Ovary (tissue), 9 donors: ENCODE measurements around the gene ATP13A2. TPM values are rescaled to one million over a fixed set of nuclear protein-coding genes. Genes with fewer than 3 reads are reported as not detected.
"Not testable (repeated sequence)": the region's sequence is repeated elsewhere in the genome, so short reads cannot be mapped to it uniquely, and the experiment has no call there.

Source experiments
- DNase-seq, 5 donors: peaks; one replicate each; pipeline ENCODE4 v3.0.0-alpha.2; 2019 to 2020
- H3K27ac ChIP-seq, 2 donors: fragments of 200-600 bp; one replicate each; pipeline versions ENCODE4 v1.5.1 to v1.8.0; 2019 to 2022
- H3K27me3 ChIP-seq: fragments of 200-600 bp; one replicate; pipeline ENCODE4 v1.8.0; 2022
- H3K36me3 ChIP-seq: fragments of 200-600 bp; sonication (generic); one replicate; pipeline ENCODE4 v1.5.1; 2019
- H3K4me1 ChIP-seq: one replicate; pipeline ENCODE4 v1.8.1; 2013; ENCODE audit warnings: mild to moderate bottlenecking, moderate library complexity; ENCODE audit not compliant: insufficient read depth
- H3K4me3 ChIP-seq: fragments of 200-600 bp; sonication (generic); one replicate; pipeline ENCODE4 v1.5.1; 2017
- H3K9me3 ChIP-seq, 2 donors: fragments of 200-600 bp in 1 of 2; sonication (generic) in 1 of 2; one replicate each; pipeline versions ENCODE4 v1.5.1 to v1.8.1; 2013 to 2019; ENCODE audit warnings: mild to moderate bottlenecking in 1 of 2, moderate library complexity in 1 of 2
- EP300 ChIP-seq: sonication (generic); formaldehyde crosslinking; IDR thresholded peaks from one replicate; pipeline ENCODE4 v1.6.1; 2017; ENCODE audit warnings: antibody characterized with exemption
- POLR2A ChIP-seq: fragments of 450-650 bp; IDR thresholded peaks from one replicate; pipeline ENCODE4 v1.6.1; 2017; ENCODE audit warnings: antibody characterized with exemption, mild to moderate bottlenecking, moderate library complexity
- WGBS, 3 donors: extraction: QIAGEN DNeasy Blood & Tissue Kit in 1 of 3; methylation state at CpG; one replicate each; pipeline versions ENCODE4 v1.1.5 to v1.1.7; 2013 to 2017; 5-methylcytosine and 5-hydroxymethylcytosine counted together
- intact Hi-C, 4 donors: fragments of 100-400 bp; cut with DNase I; formaldehyde crosslinking; loops; one replicate each; pipeline versions ENCODE4 v1.11.0 to v1.15.1; 2022 to 2023
- polyA plus RNA-seq, 2 donors: library from polyadenylated mRNA; stranded (reverse); fragments of 200-250 nt in 1 of 2; fragments of 350-450 nt in 1 of 2; fragmentation: Illumina TruSeq in 1 of 2; extraction: RNeasy Lipid Tissue Mini Kit (QIAGEN cat#74804) in 1 of 2; gene quantifications; one replicate each; pipeline ENCODE4 v1.2.3, GENCODE V29; 2013 to 2014
- total RNA-seq, 7 donors: library from RNA; depleted of rRNA in 2 of 7; stranded (reverse); fragments of >200 nt in 2 of 7; fragmentation: NEBNext Ultra II Directional in 3 of 7; extraction: Animal tissue kit (Norgen Biotek cat#: 25700) in 3 of 7; gene quantifications; one replicate each; pipeline versions ENCODE4 v1.1.0 to v1.2.4, GENCODE V29; 2016 to 2023
- TF ChIP-seq, protein P1 (sequence below), 3 donors: fragments of 450-650 bp in 2 of 3; fragments of 200-600 bp in 1 of 3; IDR thresholded peaks; one replicate each; pipeline versions ENCODE4 v1.5.1 to v1.8.0; 2016 to 2022; ENCODE audit warnings: antibody characterized with exemption in 3 of 3, mild to moderate bottlenecking in 1 of 3
- donor health status: DM: no; HTN: no; CAD: no; lungs with moderate emphysema.
- donor health status: DM: no; HTN: no; CAD: no.
- donor health status: Bipolar disorder and iron deficiency.
- donor health status: DM: yes; HTN: yes; CAD: no.
- donor health status: DM: no; HTN: no; CAD: no.
- donor health status: DM: yes; HTN: yes; CAD: no.

ATP13A2 gene
- total and polyA plus RNA-seq, 9 donors, result 8.8 to 24.1 (median 18.7) TPM

DNA sequence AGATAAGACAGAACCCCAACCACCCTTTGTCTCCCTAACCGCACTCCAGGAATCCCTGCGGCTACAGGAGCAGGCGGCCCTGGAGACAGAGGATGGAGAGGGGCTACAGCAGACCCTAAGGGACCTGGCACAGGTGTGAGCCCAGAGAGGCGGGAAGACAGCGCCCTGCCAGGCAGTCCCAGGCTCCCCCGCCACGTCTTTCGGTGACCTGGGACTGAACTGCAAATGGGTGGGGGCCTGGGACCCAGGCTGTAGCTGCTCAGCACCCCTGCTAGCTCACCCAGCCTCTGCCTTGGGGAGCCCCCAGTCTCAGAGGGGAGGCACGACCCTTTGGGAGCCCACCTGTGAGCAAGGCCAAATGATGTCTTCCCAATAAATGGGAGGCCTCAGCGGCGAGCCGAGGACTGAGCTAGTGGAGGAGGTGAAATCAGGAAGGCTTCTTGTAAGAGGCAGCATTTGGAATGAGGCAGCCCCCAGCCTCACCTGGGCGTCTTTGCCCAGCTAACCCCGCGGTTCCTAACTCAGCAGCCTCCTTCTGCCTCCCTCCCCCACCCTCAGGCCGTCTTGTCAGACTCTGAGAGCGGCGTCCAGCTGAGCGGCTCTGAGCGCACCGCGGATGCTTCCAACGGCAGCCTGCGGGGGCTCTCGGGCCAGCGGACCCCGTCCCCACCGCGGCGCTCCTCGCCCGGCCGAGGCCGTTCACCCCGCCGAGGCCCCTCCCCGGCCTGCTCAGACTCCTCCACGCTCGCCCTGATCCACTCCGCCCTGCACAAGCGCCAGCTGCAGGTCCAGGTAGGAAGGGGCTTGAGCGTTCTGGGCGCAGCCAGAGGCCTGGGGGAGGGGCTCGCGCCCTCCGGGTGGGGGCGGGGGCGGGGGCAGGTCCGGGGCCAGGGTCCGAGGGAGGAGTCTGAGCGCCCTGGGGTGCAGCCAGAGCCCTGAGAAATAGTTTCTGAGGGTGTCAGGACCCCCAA, 73.1 kb downstream of the ATP13A2 start:
- no peak overlapping the region for H3K4me3 ChIP-seq
- TF ChIP-seq, protein P1, sequence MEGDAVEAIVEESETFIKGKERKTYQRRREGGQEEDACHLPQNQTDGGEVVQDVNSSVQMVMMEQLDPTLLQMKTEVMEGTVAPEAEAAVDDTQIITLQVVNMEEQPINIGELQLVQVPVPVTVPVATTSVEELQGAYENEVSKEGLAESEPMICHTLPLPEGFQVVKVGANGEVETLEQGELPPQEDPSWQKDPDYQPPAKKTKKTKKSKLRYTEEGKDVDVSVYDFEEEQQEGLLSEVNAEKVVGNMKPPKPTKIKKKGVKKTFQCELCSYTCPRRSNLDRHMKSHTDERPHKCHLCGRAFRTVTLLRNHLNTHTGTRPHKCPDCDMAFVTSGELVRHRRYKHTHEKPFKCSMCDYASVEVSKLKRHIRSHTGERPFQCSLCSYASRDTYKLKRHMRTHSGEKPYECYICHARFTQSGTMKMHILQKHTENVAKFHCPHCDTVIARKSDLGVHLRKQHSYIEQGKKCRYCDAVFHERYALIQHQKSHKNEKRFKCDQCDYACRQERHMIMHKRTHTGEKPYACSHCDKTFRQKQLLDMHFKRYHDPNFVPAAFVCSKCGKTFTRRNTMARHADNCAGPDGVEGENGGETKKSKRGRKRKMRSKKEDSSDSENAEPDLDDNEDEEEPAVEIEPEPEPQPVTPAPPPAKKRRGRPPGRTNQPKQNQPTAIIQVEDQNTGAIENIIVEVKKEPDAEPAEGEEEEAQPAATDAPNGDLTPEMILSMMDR (IDR thresholded peaks at IDR 0.05), result no peak
- TF ChIP-seq EP300 (no peak), POLR2A (no peak)
- no peaks in the 10 kb centered on the region for H3K9me3 ChIP-seq
- 29 to 62% (median 34%) methylated on average over 46 to 51 of the region's 51 CpGs for WGBS, 3 donors
- H3K36me3 ChIP-seq, result no peaks in the 10 kb centered on the region
- peaks cover 3% of the 10 kb centered on the region for H3K4me1 ChIP-seq
- H3K27ac ChIP-seq, result no peak overlapping the region
- DNase-seq, result no peak
- intact Hi-C loops, result no loop called here
- H3K27me3 ChIP-seq, result no peaks in the 10 kb centered on the region

DNA sequence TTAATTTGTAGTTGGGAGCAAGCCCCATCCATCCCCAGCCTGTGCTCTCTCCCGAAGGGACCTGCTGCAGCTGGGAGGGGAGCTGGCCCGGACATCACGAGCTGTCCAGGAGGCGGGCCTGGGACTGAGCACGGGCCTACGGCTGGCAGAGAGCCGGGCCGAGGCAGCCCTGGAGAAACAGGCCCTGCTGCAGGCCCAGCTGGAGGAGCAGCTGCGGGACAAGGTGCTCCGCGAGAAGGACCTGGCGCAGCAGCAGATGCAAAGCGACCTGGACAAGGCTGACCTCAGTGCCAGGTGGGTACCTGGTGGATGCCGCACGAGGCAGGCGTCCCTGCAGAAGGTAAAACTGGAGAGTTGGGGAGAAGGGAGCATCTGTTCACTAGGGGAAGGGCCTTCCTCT, 75.1 kb downstream of the ATP13A2 start:
- H3K4me3 ChIP-seq, H3K9me3 ChIP-seq, intact Hi-C loops, H3K27ac ChIP-seq, H3K36me3 ChIP-seq, H3K27me3 ChIP-seq, H3K4me1 ChIP-seq, DNase-seq: not testable (repeated sequence)
- WGBS, 3 donors, result 70 to 89% (median 76%) methylated on average over 16 of the region's 16 CpGs

Other genes starting within 250 kb of the ATP13A2 start
- gene RNU1-2, start 115.9 kb downstream of the ATP13A2 start, total RNA-seq, result 1,000 to 10,000 TPM in 5 of 7 donors, under 1 TPM in 2; under 0.01 to 7,521 (median 3,807) TPM
- not detected for gene RNU1-2, start 115.9 kb downstream of the ATP13A2 start, polyA plus RNA-seq
- 10 to 100 TPM; 24.4 to 49.1 (median 33.6) TPM for gene CROCC, start 90.0 kb downstream of the ATP13A2 start, total RNA-seq
- 10 to 100 TPM in 1 of 2 donors, 1 to 10 TPM in 1; 1.7 to 33.7 TPM for gene CROCC, start 90.0 kb downstream of the ATP13A2 start, polyA plus RNA-seq
- gene MFAP2, start 31.3 kb downstream of the ATP13A2 start, total RNA-seq, result 10 to 100 TPM; 16.0 to 83.6 (median 36.1) TPM
- gene MFAP2, start 31.3 kb downstream of the ATP13A2 start, polyA plus RNA-seq, result 10 to 100 TPM; 16.4 to 70.8 TPM
- gene SDHB, start 42.1 kb upstream of the ATP13A2 start, total RNA-seq, result 10 to 100 TPM; 51.9 to 77.7 (median 56.5) TPM
- gene SDHB, start 42.1 kb upstream of the ATP13A2 start, polyA plus RNA-seq, result 100 to 1,000 TPM in 1 of 2 donors, 10 to 100 TPM in 1; 66.0 to 120 TPM
- 1 to 10 TPM in 3 of 7 donors, under 1 TPM in 4; 0.18 to 5.2 (median 0.55) TPM for gene PADI2, start 107.5 kb upstream of the ATP13A2 start, total RNA-seq
- 1 to 10 TPM in 1 of 2 donors, under 1 TPM in 1; 0.07 to 1.2 TPM for gene PADI2, start 107.5 kb upstream of the ATP13A2 start, polyA plus RNA-seq
- under 1 TPM in 1 of 7 donors, not detected in 6; 0.07 TPM for gene PADI1, start 193.2 kb upstream of the ATP13A2 start, total RNA-seq
- not detected for gene PADI1, start 193.2 kb upstream of the ATP13A2 start, polyA plus RNA-seq
- not detected for gene PADI3, start 237.2 kb upstream of the ATP13A2 start, total RNA-seq
- not detected for gene PADI3, start 237.2 kb upstream of the ATP13A2 start, polyA plus RNA-seq